Panc1 (cell line): Measurements from ENCODE around the gene EID2.

Experiments
- POLR2AphosphoS5 ChIP-seq: IDR thresholded peaks from 2 replicates; pipeline ENCODE4 v1.6.1; 2012; ENCODE audit warnings: mild to moderate bottlenecking, low read depth, low read length, moderate library complexity
- TF ChIP-seq, protein P1 (sequence below): fragments of 450-650 bp; IDR thresholded peaks from 2 replicates; pipeline ENCODE4 v1.5.1; 2017; ENCODE audit warnings: mild to moderate bottlenecking

DNA sequence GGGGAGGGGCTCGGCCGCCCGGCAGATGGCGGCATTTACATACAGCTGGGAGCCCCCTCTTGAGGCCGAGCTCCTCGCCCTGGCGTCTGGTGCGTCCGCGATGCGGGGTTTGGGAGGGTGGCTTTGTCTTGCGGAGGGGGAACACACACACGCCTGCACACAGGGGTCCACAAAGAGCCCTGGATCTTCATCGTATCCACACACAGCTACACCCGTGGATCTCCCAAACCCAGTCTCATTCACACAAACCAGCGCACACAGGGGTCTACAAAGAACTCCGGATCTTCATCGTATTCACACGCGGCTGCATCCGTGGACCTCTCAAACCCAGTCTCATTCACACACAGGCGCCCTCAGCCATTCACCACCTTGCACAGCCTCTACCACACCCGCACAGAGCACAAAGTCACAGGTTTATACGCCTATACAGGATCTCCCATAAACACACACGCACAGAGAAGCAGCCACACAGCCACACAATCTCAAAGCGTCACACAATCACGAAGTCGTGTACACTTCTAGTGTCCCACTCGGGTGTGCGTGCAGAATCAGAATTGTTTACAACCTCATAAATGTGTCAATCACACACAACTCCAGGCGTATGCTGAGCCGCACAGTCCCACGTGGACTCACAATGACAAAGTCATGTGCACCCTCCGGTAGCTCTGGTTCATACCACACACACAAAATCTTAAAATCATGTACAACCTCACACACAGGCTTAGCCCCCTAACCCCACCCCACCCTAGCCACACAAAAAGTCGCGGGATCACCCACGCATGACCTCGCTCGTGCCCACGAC, 41.8 kb downstream of the EID2 start:
- TF ChIP-seq, protein P1, sequence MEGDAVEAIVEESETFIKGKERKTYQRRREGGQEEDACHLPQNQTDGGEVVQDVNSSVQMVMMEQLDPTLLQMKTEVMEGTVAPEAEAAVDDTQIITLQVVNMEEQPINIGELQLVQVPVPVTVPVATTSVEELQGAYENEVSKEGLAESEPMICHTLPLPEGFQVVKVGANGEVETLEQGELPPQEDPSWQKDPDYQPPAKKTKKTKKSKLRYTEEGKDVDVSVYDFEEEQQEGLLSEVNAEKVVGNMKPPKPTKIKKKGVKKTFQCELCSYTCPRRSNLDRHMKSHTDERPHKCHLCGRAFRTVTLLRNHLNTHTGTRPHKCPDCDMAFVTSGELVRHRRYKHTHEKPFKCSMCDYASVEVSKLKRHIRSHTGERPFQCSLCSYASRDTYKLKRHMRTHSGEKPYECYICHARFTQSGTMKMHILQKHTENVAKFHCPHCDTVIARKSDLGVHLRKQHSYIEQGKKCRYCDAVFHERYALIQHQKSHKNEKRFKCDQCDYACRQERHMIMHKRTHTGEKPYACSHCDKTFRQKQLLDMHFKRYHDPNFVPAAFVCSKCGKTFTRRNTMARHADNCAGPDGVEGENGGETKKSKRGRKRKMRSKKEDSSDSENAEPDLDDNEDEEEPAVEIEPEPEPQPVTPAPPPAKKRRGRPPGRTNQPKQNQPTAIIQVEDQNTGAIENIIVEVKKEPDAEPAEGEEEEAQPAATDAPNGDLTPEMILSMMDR: no peak
- no peak for TF ChIP-seq POLR2AphosphoS5
